AG09309 (cell line): ENCODE measurements around the gene AMPD3.

ENCODE experiments used
- DNase-seq: peaks from one replicate; pipeline ENCODE4 v3.0.0-alpha.2; 2010; ENCODE audit warnings: low read depth
- H3K4me3 ChIP-seq: 2 replicates; pipeline ENCODE4 v1.5.1; 2011; ENCODE audit warnings: mild to moderate bottlenecking, low read depth, low read length, moderate library complexity; ENCODE audit not compliant: control insufficient read depth
- CTCF ChIP-seq: IDR thresholded peaks from 2 replicates; pipeline ENCODE4 v1.5.1; 2011; ENCODE audit warnings: mild to moderate bottlenecking, low read depth, low read length, inconsistent platforms; ENCODE audit not compliant: insufficient read depth, control insufficient read depth; ENCODE audit errors: missing control alignments

AMPD3 gene

GRCh38 chr11:10457901-10458300 is 2.8 kb downstream of the AMPD3 start:
- no peak for DNase-seq
- no peak for TF ChIP-seq CTCF
- H3K4me3 ChIP-seq, result no peak overlapping the region

- DNase-seq, result no peak
- H3K4me3 ChIP-seq, result no peak overlapping the region
- no peak for TF ChIP-seq CTCF
Measured at GRCh38 chr11:10459029-10459970, 4.2 kb downstream of the AMPD3 start.

- no peak overlapping the region for H3K4me3 ChIP-seq
- DNase-seq, result no peak
- no peak for TF ChIP-seq CTCF
Measured at GRCh38 chr11:10460611-10461275, 5.7 kb downstream of the AMPD3 start.

- H3K4me3 ChIP-seq, result no peak overlapping the region
- TF ChIP-seq CTCF, result no peak
- no peak for DNase-seq
Measured at GRCh38 chr11:10461276-10461790, 6.3 kb downstream of the AMPD3 start.

GRCh38 chr11:10462746-10463300 is 7.8 kb downstream of the AMPD3 start:
- no peak for TF ChIP-seq CTCF
- DNase-seq, result no peak
- no peak overlapping the region for H3K4me3 ChIP-seq

- no peak for DNase-seq
- H3K4me3 ChIP-seq, result no peak overlapping the region
- TF ChIP-seq CTCF, result no peak
Measured at GRCh38 chr11:10473371-10473770, 18.3 kb downstream of the AMPD3 start.
